HepG2 (cell line): ENCODE results near the gene TRAF4. TPM values are rescaled to one million over a fixed set of nuclear protein-coding genes. Genes with fewer than 3 reads are reported as not detected.

ENCODE experiments used
- FOXJ3 ChIP-seq: sonication (generic); formaldehyde crosslinking; IDR thresholded peaks from 2 replicates; pipeline ENCODE4 v1.4.0; 2020; ENCODE audit warnings: missing genetic modification reagents, mild to moderate bottlenecking, borderline replicate concordance
- FOXP1 ChIP-seq, 2 experiments: fragments of 450-650 bp in 1 of 2; IDR thresholded peaks; 2 replicates each; pipeline ENCODE4 v1.6.1; 2017 to 2018; ENCODE audit warnings: antibody characterized with exemption in 1 of 2
- KLF13 ChIP-seq: sonication (generic); formaldehyde crosslinking; IDR thresholded peaks from 2 replicates; pipeline ENCODE4 v1.4.0; 2020; ENCODE audit warnings: mild to moderate bottlenecking, missing genetic modification reagents
- MED1 ChIP-seq: sonication (generic); formaldehyde crosslinking; IDR thresholded peaks from 2 replicates; pipeline ENCODE4 v1.4.0; 2020; ENCODE audit warnings: missing genetic modification reagents
- NFRKB ChIP-seq: fragments of 450-650 bp; IDR thresholded peaks from 2 replicates; pipeline ENCODE4 v1.6.1; 2017
- PAWR ChIP-seq: sonication (generic); formaldehyde crosslinking; IDR thresholded peaks from 2 replicates; pipeline ENCODE4 v1.4.0; 2020; ENCODE audit warnings: missing genetic modification reagents, mild to moderate bottlenecking, borderline replicate concordance
- PHF8 ChIP-seq: sonication (generic); formaldehyde crosslinking; IDR thresholded peaks from 2 replicates; pipeline ENCODE4 v1.5.0; 2020; ENCODE audit warnings: missing genetic modification reagents
- TAF15 ChIP-seq: fragments of 200-400 bp; formaldehyde crosslinking; IDR thresholded peaks from one replicate; pipeline ENCODE4 v1.6.1; 2018; ENCODE audit warnings: mild to moderate bottlenecking, low read depth, low read length; ENCODE audit not compliant: poor library complexity, severe bottlenecking
- TCF7L2 ChIP-seq: IDR thresholded peaks from 2 replicates; pipeline ENCODE4 v1.6.1; 2011; ENCODE audit warnings: mild to moderate bottlenecking, low read depth, low read length, moderate library complexity
- TMF1 ChIP-seq: sonication (generic); formaldehyde crosslinking; IDR thresholded peaks from 2 replicates; pipeline ENCODE4 v1.8.1; 2022; ENCODE audit warnings: low read depth, missing genetic modification reagents
- ZNF12 ChIP-seq: sonication (generic); formaldehyde crosslinking; IDR thresholded peaks from 2 replicates; pipeline ENCODE4 v1.5.0; 2020; ENCODE audit warnings: missing genetic modification reagents
- ZNF180 ChIP-seq: sonication (generic); formaldehyde crosslinking; IDR thresholded peaks from 2 replicates; pipeline ENCODE4 v1.4.0; 2020; ENCODE audit warnings: low read depth, missing genetic modification reagents, borderline replicate concordance
- ZNF33A ChIP-seq: sonication (generic); formaldehyde crosslinking; IDR thresholded peaks from 2 replicates; pipeline ENCODE4 v1.5.1; 2020; ENCODE audit warnings: missing genetic modification reagents, mild to moderate bottlenecking, moderate library complexity, borderline replicate concordance
- ZNF567 ChIP-seq: sonication (generic); formaldehyde crosslinking; IDR thresholded peaks from 2 replicates; pipeline ENCODE4 v1.8.1; 2023; ENCODE audit warnings: mild to moderate bottlenecking, missing genetic modification reagents, borderline replicate concordance
- polyA plus RNA-seq, 8 experiments: library from polyadenylated mRNA; depleted of rRNA in 3 of 8; stranded (reverse) in 7 of 8; unstranded in 1 of 8; fragments of >200 nt; fragmentation: Illumina TruSeq in 4 of 8; extraction: Trizol in 4 of 8; gene quantifications; 2 replicates each; pipeline versions ENCODE4 v1.2.1 to v1.2.3, GENCODE V29; 2011 to 2016; ENCODE audit warnings: low read depth in 4 of 8, missing spikeins in 1 of 8, mixed read lengths in 1 of 8; ENCODE audit not compliant: insufficient read depth in 1 of 8
- total RNA-seq, 5 experiments: library from RNA; depleted of rRNA; stranded (reverse); fragments of >200 nt; fragmentation: Illumina TruSeq; extraction: Trizol; gene quantifications; 2 replicates each; pipeline ENCODE4 v1.2.3, GENCODE V29; 2016; ENCODE audit warnings: low read depth in 1 of 5
- TF ChIP-seq, protein P1 (sequence below): conservative IDR thresholded peaks from 2 replicates; pipeline ENCODE4 v1.6.1; 2018; ENCODE audit warnings: missing genetic modification reagents
- TF ChIP-seq, protein P2 (sequence below): sonication (generic); formaldehyde crosslinking; IDR thresholded peaks from 2 replicates; pipeline ENCODE4 v1.4.0; 2020; ENCODE audit warnings: missing genetic modification reagents
- TF ChIP-seq, protein P3 (sequence below): sonication (generic); formaldehyde crosslinking; IDR thresholded peaks from 2 replicates; pipeline ENCODE4 v1.4.0; 2020; ENCODE audit warnings: missing genetic modification reagents
- TF ChIP-seq, protein P4 (sequence below): sonication (generic); formaldehyde crosslinking; IDR thresholded peaks from 2 replicates; pipeline ENCODE4 v1.4.0; 2020; ENCODE audit warnings: mild to moderate bottlenecking, missing genetic modification reagents, borderline replicate concordance
- TF ChIP-seq, protein P5 (sequence below): sonication (generic); formaldehyde crosslinking; IDR thresholded peaks from 2 replicates; pipeline ENCODE4 v1.5.0; 2020; ENCODE audit warnings: mild to moderate bottlenecking, missing genetic modification reagents

Gene TRAF4
- total and polyA plus RNA-seq, 2 of the 13 experiments (the other 11 are each of a cell fraction or from before 2014, with no cell fraction given), result 86.0 to 89.9 TPM

DNA sequence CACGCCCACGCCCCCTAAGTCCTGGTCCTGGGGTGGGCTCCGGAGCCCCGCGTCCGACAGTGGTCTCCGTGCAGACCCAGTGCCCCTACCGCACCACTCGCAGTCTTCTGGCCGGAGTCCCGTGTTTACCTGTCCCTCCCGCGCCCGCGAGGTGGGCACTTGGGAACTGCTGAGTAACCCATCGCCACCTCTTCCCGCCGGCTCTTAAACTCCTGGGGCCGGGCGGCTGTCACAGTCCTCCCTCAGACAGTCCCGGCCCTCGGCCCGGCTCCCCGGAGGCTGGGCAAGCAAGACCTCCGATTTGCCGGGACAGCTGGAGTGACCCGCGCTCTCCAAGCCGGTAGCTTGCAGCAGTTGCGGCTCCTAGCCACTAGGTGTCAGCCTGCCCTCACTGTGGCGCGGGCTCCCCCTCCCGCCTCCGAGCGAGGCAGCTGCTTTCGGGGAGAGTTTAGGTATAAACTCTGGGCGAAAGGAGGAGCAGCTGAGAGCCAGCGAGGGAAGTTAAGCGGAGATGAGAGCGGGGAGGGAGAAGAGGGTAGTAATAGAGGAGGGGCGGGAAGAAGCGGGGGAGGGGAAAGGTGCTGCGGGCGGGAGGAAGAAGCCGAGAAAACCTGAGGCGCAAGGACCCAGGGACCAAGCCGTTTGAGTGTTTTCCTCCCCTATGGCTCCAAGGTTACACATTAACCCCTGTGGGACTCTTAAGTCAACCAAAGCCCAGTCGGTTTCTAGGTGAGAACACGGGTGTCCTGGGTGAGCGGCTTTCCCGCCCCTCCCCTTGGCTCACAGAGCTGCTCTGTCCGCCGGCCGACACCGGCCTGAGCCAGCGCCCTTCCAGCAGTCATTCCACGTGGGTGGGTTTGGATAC, 17.0 kb upstream of the TRAF4 start (continued):
- TF ChIP-seq, protein P1, sequence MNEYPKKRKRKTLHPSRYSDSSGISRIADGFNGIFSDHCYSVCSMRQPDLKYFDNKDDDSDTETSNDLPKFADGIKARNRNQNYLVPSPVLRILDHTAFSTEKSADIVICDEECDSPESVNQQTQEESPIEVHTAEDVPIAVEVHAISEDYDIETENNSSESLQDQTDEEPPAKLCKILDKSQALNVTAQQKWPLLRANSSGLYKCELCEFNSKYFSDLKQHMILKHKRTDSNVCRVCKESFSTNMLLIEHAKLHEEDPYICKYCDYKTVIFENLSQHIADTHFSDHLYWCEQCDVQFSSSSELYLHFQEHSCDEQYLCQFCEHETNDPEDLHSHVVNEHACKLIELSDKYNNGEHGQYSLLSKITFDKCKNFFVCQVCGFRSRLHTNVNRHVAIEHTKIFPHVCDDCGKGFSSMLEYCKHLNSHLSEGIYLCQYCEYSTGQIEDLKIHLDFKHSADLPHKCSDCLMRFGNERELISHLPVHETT (CRISPR knock-in tag), result no peak
- TF ChIP-seq KLF13 (peak; percentile 85; the same call in 1 of the 2 replicates), PAWR (CRISPR knock-in tag) (no peak; the same call in 1 of the 2 replicates), PHF8 (CRISPR knock-in tag) (no peak; the same call in 1 of the 2 replicates), TCF7L2 (no peak), ZNF12 (CRISPR knock-in tag) (no peak), MED1 (peak; percentile 45; the same call in 1 of the 2 replicates), ZNF567 (CRISPR knock-in tag) (0 out of 2 replicates have a peak, but pooled peaks have one; percentile 5), ZNF180 (CRISPR knock-in tag) (no peak), ZNF33A (no peak), FOXJ3 (CRISPR knock-in tag) (no peak), TAF15 (peak; percentile 79), FOXP1 (IDR thresholded peaks at IDR 0.05) (no peak), FOXP1 (CRISPR knock-in tag; IDR thresholded peaks at IDR 0.05) (no peak), NFRKB (no peak), TMF1 (no peak)
- TF ChIP-seq, protein P2, sequence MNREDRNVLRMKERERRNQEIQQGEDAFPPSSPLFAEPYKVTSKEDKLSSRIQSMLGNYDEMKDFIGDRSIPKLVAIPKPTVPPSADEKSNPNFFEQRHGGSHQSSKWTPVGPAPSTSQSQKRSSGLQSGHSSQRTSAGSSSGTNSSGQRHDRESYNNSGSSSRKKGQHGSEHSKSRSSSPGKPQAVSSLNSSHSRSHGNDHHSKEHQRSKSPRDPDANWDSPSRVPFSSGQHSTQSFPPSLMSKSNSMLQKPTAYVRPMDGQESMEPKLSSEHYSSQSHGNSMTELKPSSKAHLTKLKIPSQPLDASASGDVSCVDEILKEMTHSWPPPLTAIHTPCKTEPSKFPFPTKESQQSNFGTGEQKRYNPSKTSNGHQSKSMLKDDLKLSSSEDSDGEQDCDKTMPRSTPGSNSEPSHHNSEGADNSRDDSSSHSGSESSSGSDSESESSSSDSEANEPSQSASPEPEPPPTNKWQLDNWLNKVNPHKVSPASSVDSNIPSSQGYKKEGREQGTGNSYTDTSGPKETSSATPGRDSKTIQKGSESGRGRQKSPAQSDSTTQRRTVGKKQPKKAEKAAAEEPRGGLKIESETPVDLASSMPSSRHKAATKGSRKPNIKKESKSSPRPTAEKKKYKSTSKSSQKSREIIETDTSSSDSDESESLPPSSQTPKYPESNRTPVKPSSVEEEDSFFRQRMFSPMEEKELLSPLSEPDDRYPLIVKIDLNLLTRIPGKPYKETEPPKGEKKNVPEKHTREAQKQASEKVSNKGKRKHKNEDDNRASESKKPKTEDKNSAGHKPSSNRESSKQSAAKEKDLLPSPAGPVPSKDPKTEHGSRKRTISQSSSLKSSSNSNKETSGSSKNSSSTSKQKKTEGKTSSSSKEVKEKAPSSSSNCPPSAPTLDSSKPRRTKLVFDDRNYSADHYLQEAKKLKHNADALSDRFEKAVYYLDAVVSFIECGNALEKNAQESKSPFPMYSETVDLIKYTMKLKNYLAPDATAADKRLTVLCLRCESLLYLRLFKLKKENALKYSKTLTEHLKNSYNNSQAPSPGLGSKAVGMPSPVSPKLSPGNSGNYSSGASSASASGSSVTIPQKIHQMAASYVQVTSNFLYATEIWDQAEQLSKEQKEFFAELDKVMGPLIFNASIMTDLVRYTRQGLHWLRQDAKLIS, result no peak
- TF ChIP-seq, protein P3, sequence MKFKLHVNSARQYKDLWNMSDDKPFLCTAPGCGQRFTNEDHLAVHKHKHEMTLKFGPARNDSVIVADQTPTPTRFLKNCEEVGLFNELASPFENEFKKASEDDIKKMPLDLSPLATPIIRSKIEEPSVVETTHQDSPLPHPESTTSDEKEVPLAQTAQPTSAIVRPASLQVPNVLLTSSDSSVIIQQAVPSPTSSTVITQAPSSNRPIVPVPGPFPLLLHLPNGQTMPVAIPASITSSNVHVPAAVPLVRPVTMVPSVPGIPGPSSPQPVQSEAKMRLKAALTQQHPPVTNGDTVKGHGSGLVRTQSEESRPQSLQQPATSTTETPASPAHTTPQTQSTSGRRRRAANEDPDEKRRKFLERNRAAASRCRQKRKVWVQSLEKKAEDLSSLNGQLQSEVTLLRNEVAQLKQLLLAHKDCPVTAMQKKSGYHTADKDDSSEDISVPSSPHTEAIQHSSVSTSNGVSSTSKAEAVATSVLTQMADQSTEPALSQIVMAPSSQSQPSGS (CRISPR knock-in tag), result peak; percentile 50; the same call in 1 of the 2 replicates
- TF ChIP-seq, protein P4, sequence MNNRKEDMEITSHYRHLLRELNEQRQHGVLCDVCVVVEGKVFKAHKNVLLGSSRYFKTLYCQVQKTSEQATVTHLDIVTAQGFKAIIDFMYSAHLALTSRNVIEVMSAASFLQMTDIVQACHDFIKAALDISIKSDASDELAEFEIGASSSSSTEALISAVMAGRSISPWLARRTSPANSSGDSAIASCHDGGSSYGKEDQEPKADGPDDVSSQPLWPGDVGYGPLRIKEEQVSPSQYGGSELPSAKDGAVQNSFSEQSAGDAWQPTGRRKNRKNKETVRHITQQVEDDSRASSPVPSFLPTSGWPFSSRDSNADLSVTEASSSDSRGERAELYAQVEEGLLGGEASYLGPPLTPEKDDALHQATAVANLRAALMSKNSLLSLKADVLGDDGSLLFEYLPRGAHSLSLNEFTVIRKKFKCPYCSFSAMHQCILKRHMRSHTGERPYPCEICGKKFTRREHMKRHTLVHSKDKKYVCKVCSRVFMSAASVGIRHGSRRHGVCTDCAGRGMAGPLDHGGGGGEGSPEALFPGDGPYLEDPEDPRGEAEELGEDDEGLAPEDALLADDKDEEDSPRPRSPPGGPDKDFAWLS (CRISPR knock-in tag), result peak; percentile 34; the same call in 1 of the 2 replicates
- TF ChIP-seq, protein P5, sequence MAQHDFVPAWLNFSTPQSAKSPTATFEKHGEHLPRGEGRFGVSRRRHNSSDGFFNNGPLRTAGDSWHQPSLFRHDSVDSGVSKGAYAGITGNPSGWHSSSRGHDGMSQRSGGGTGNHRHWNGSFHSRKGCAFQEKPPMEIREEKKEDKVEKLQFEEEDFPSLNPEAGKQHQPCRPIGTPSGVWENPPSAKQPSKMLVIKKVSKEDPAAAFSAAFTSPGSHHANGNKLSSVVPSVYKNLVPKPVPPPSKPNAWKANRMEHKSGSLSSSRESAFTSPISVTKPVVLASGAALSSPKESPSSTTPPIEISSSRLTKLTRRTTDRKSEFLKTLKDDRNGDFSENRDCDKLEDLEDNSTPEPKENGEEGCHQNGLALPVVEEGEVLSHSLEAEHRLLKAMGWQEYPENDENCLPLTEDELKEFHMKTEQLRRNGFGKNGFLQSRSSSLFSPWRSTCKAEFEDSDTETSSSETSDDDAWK, result no peak
